ENCODE measurements around the gene CEP89.
"Not testable (repeated sequence)": the region's sequence is repeated elsewhere in the genome, so short reads cannot be mapped to it uniquely, and the experiment has no call there.

The CEP89 gene

GRCh38 chr19:32868206-32868950 is 103.4 kb downstream of the CEP89 start:
- DNase-seq = no peak

DNA sequence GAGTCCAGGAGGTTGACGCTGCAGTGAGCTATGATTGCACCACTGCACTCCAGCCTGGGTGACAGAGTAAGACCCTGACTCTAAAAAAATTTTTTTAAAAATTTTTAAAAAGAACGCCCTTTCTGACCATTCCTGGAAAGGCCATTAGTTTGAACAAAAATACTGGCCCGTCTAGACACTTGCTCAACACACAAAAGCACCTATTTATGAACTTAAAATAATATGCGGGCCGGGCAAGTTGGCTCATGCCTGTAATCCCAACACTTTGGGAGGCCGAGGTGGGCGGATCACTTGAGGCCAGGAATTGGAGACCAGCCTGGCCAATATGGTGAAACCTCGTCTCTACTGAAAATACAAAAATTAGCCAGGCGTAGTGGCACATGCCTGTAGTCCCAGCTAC is 104.3 kb downstream of the CEP89 start:
- DNase-seq = not testable (repeated sequence)

GRCh38 chr19:32866564-32867265 is 105.0 kb downstream of the CEP89 start:
- DNase-seq = no peak

DNA sequence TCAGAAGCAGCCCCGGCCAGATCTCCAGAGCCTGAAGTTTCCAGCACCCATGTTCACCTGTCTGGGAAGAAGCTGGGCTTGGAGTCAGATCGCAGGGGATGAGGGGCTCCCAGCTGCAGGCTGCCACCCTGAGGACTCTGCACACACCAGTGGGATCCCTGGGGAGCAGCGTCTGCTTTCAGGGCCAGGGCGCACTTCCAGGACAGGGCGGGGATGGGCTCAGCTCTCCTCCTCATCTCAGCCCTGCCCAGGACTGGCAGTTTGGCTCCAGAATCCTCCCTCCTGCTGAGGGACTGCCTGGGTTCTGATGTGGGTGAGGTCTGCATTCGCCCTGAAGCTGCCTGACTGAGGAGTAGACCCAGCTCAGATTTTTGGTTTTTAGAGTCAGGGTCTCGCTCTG is 105.7 kb downstream of the CEP89 start:
- DNase-seq = no peak

DNA sequence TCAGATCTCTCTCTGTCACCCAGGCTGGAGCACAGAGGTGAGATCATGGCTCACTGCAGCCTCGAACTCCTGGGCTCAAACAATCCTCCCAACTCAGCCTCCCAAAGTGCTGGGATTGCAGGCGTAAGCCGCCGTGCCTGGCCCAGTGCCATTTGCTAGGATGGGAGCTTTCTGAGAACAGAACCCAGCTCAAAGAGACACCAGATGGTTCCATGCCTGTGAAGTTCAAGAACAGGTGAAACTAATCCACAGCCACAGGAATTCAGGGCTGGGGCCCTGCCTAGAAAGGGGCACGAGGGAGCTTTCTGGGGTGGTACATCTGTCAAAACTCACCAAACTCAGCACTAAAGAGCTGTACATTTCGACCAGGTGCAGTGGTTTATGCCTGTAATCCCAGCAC is 106.4 kb downstream of the CEP89 start:
- DNase-seq = no peak

GRCh38 chr19:32864318-32865007 is 107.3 kb downstream of the CEP89 start:
- no peak for DNase-seq

DNA sequence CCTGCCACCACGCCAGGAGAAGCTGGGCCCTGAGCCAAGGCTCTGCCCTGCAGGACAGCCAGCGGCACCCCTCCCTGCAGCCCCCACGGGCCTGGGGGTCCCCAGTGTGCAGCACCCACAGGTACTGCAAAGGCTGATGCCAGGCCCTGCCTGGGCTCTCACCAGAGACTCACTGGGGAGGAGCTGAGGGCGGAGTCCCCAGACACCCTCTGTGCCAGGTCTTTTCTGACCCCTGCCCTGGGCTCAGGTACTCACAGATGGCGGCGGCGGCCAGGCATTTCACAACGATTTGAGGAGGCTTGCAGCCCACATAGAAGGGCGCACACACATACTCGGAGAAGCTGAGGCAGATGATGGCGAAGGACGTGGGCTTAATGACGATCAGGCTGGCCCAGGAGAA is 107.9 kb downstream of the CEP89 start:
- DNase-seq = no peak

GRCh38 chr19:32863301-32863700 is 108.5 kb downstream of the CEP89 start:
- DNase-seq = no peak

- DNase-seq = no peak
These were observed 109.0 kb downstream of the CEP89 start for GRCh38 chr19:32862741-32863140.

DNA sequence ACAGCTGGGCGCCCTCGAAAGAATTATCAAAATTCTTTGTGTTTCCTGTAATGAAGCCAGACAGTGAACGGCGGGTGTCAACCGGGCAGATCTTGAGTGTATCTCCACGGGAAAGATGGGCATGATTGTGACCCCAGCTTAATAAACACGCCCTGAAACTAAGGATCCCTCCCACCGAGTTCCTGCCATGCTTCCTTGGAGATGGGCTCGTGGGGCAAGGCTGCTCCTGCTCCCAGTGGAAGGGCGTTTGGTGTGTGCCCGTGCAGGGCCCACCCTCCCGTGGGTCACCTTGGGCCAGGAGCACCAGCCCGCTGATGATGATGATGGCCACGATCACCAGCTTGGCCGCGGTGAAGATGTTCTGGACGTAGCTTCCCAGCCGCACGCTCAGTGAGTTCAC is 109.6 kb downstream of the CEP89 start:
- DNase-seq = no peak

- DNase-seq = no peak
These were observed 110.2 kb downstream of the CEP89 start for GRCh38 chr19:32861596-32861995.

DNA sequence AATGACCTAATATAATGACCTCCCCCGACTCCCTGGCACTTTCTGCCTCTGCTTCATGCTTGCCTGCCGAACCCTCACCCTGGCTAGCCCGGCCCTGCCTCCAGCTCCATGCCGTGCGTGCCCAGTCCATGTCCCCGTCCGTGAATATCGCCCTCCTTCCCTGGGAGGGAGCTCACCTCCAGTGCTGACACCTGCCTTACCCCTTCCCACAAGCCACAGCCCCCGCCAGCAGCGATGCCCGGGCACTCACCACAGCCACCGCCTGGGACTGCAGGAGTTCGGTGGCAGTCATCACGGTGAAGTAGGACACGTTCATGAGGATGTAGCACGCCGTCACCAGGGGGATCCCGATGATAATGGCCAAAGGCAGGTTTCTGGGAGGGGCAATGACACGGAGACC is 112.2 kb downstream of the CEP89 start:
- DNase-seq = no peak

- no peak for DNase-seq
These were observed 113.2 kb downstream of the CEP89 start for GRCh38 chr19:32858559-32858958.

DNA sequence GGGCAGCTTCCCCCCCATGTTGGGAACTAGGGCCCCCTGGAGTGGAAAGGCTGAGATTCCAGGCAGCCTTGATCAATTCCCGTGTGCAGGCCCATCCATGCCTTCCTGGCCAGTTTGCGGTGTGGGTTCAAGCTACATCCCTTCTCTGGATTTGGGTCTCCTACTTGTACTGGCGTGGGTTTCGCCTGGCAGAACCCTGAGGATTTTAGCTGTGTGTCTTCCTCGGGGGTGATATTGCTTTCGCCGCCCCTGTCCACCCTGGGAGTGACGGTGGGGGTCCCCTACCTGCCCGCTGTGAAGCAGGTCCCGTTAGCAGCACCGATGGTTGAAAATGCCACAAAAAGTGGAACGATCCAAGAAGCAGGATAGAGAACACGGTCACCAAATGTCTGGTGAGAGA is 113.6 kb downstream of the CEP89 start:
- DNase-seq = no peak

- DNase-seq = no peak
These were observed 114.2 kb downstream of the CEP89 start for GRCh38 chr19:32857584-32857983.

GRCh38 chr19:32856818-32857217 is 114.9 kb downstream of the CEP89 start:
- not testable (repeated sequence) for DNase-seq

GRCh38 chr19:32852216-32852615 is 119.5 kb downstream of the CEP89 start:
- DNase-seq = no peak

DNA sequence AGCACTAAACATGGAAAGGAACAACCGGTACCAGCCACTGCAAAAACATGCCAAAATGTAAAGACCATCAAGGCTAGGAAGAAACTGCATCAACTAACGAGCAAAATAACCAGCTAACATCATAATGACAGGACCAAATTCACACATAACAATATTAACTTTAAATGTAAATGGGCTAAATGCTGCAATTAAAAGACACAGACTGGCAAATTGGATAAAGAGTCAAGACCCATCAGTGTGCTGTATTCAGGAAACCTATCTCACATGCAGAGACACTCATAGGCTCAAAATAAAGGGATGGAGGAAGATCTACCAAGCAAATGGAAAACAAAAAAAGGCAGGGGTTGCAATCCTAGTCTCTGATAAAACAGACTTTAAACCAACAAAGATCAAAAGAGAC is 123.7 kb downstream of the CEP89 start:
- not testable (repeated sequence) for DNase-seq

- DNase-seq = no peak
These were observed 128.0 kb downstream of the CEP89 start for GRCh38 chr19:32843716-32844245.

DNA sequence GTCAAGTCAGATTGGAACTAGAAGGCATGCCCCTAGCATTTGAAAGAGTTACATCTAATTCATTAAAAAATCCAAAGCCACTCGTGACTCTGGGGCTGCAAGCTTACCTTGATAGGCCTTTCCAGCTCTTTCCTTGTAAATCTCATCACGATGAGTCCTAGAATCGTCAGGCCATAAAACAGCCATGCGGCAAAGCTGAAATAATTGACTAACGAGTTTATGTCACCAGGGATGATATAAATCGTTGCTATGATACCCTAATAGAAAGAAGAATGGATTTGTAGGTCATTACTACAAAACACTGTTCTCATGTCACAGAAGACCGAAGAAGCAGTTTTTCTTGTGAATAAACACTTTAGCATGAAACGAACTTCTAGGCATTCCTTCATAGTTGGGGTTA is 129.7 kb downstream of the CEP89 start:
- DNase-seq = no peak

GRCh38 chr19:32837531-32837930 is 134.2 kb downstream of the CEP89 start:
- no peak for DNase-seq

GRCh38 chr19:32833388-32833787 is 138.4 kb downstream of the CEP89 start:
- DNase-seq = not testable (repeated sequence)

- DNase-seq = not testable (repeated sequence)
These were observed 138.9 kb downstream of the CEP89 start for GRCh38 chr19:32832825-32833224.

DNA sequence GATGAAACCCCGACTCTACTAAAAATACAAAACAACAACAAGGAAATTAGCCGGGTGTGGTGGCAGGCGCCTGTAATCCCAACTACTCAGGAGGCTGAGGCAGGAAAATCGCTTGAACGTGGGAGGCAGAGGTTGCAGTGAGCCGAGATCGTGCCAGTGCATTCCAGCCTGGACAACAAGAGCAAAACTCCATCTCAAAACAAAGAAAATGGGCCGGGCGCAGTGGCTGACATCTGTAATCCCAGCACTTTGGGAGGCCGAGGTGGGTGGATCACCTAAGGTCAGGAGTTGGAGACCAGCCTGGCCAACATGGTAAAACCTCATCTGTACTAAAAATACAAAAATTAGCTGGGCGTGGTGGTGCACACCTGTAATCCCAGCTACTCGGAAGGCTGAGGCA is 139.7 kb downstream of the CEP89 start:
- DNase-seq = not testable (repeated sequence)
